Sigmoid colon (tissue), 7 donors: Measurements from ENCODE around the gene BACE2. TPM values are rescaled to one million over a fixed set of nuclear protein-coding genes. Genes with fewer than 3 reads are reported as not detected.

Source experiments
- DNase-seq: peaks from one replicate; pipeline ENCODE4 v3.0.0-alpha.2; 2019
- H3K27ac ChIP-seq, 4 donors: fragments of 200-600 bp; sonication (generic); one replicate each; pipeline ENCODE4 v1.5.1; 2016 to 2019; ENCODE audit warnings: mild to moderate bottlenecking in 1 of 4
- H3K27me3 ChIP-seq, 3 donors: fragments of 200-600 bp; sonication (generic); one replicate each; pipeline ENCODE4 v1.5.1; 2019; ENCODE audit warnings: mild to moderate bottlenecking in 1 of 3
- H3K36me3 ChIP-seq, 4 donors: fragments of 200-600 bp; sonication (generic); one replicate each; pipeline ENCODE4 v1.5.1; 2016 to 2019
- H3K4me1 ChIP-seq, 4 donors: fragments of 200-600 bp; sonication (generic); one replicate each; pipeline ENCODE4 v1.5.1; 2017 to 2019
- H3K4me3 ChIP-seq, 4 donors: fragments of 200-600 bp; sonication (generic); one replicate each; pipeline ENCODE4 v1.5.1; 2017 to 2019; ENCODE audit warnings: mild to moderate bottlenecking in 2 of 4, moderate library complexity in 1 of 4
- H3K9me3 ChIP-seq, 4 donors: fragments of 200-600 bp in 3 of 4; sonication (generic) in 3 of 4; one replicate each; pipeline versions ENCODE4 v1.5.1 to v1.6.1; 2013 to 2019
- EP300 ChIP-seq, 4 donors: sonication (generic); formaldehyde crosslinking; IDR thresholded peaks; one replicate each; pipeline ENCODE4 v1.6.1; 2017; ENCODE audit warnings: antibody characterized with exemption in 4 of 4
- POLR2A ChIP-seq, 2 donors: fragments of 450-650 bp; IDR thresholded peaks; one replicate each; pipeline ENCODE4 v1.6.1; 2016; ENCODE audit warnings: antibody characterized with exemption in 2 of 2, mild to moderate bottlenecking in 2 of 2, moderate library complexity in 2 of 2
- POLR2AphosphoS5 ChIP-seq, 4 donors: sonication (generic); formaldehyde crosslinking; IDR thresholded peaks; one replicate each; pipeline ENCODE4 v1.6.1; 2017; ENCODE audit warnings: antibody characterized with exemption in 4 of 4
- WGBS, 2 donors: extraction: QIAGEN DNeasy Blood & Tissue Kit; methylation state at CpG; one replicate each; pipeline ENCODE4 v1.1.7; 2013; 5-methylcytosine and 5-hydroxymethylcytosine counted together
- intact Hi-C: fragments of 100-400 bp; cut with DNase I; formaldehyde crosslinking; loops from one replicate; pipeline ENCODE4 v1.15.1; 2023
- polyA plus RNA-seq, 3 donors: library from polyadenylated mRNA; stranded (reverse); fragments of 200-250 nt; gene quantifications; one replicate each; pipeline ENCODE4 v1.2.3, GENCODE V29; 2013
- total RNA-seq, 4 donors: library from RNA; depleted of rRNA; stranded (reverse); fragments of >200 nt; gene quantifications; one replicate each; pipeline ENCODE4 v1.1.0, GENCODE V29; 2016
- TF ChIP-seq, protein P1 (sequence below), 4 experiments: fragments of 450-650 bp in 3 of 4; fragments of 200-600 bp in 1 of 4; IDR thresholded peaks; one replicate each; pipeline ENCODE4 v1.5.1; 2016 to 2019; ENCODE audit warnings: antibody characterized with exemption in 4 of 4, mild to moderate bottlenecking in 3 of 4, moderate library complexity in 2 of 4
- donor health status: healthy with polysubstance abuse.
- donor health status: Bipolar disorder and iron deficiency.
- donor health status: healthy.

BACE2 gene
- total RNA-seq (100 to 1,000 TPM in 1 of 4 donors, 10 to 100 TPM in 3; 52.1 to 204 (median 53.1) TPM), polyA plus RNA-seq (10 to 100 TPM; 12.0 to 71.6 (median 13.2) TPM)

DNA sequence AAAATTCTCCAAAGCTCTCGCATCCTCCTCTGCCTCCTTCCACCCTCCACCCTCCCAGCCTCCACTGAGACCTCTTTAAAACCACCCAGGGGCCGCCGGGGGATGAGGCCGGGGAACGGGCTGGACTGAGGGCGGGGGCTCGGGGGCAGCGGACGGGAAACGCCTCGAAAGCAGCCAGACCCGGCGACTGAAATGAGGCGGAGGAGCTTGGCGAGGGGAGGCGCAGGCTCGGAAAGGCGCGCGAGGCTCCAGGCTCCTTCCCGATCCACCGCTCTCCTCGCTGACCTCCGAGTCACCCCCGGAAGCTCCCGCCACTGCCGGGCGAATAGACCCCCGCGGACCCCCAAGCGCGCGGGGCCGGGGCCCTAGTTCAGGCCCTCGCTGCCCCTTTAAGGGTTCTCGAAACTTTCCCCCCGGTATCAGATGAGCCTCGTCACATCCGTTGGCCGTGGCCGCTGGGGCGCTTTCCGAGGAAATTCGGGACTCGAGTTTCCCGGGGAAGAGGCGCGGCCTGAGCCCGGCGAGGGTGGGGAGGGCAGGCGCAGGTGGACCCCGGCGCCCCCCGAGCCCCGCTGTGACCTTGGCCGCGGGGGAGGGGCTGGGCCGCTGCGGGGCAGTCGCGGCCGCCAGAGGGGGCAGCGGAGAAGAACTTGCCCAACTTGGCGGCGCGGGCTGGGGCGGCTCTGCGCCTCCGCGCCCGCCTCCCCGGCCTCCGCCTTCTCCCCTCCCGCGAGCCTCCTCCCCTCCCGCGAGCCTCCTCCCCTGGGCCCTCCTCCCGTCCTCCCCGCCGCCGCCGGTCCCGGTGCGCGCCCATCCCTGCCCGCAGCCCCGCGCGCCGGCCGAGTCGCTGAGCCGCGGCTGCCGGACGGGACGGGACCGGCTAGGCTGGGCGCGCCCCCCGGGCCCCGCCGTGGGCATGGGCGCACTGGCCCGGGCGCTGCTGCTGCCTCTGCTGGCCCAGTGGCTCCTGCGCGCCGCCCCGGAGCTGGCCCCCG lies at the start of gene BACE2:
BACE2 (plus strand) TSS at position 813 of the 995 bp plus-strand sequence; CDS start at position 917, 104 bp downstream.
- peak; percentile 93 for DNase-seq
- Histone ChIP-seq H3K9me3 (no peaks in the 10 kb centered on the region), H3K4me1 (peaks cover 0 to 30% (median 27%) of the 10 kb centered on the region in 4 donors), H3K27ac (peak within 1 kb of the TSS; percentile 93 to 98 (median 95)), H3K36me3 (no peaks in the 10 kb centered on the region), H3K4me3 (peak within 1 kb of the TSS; percentile 64 to 95 (median 84)), H3K27me3 (no peaks in the 10 kb centered on the region)
- intact Hi-C loops: loop anchor here (2.0 to 5.0 kb wide), 3 partner anchors 39 to 1295 kb away; partner anchors contain the start of gene MX1
- TF ChIP-seq EP300 (IDR thresholded peaks at IDR 0.05) (no peak), POLR2AphosphoS5 (IDR thresholded peaks at IDR 0.05) (peak; percentile 12 to 49 (median 34)), POLR2A (IDR thresholded peaks at IDR 0.05) (no peak)
- TF ChIP-seq, protein P1, sequence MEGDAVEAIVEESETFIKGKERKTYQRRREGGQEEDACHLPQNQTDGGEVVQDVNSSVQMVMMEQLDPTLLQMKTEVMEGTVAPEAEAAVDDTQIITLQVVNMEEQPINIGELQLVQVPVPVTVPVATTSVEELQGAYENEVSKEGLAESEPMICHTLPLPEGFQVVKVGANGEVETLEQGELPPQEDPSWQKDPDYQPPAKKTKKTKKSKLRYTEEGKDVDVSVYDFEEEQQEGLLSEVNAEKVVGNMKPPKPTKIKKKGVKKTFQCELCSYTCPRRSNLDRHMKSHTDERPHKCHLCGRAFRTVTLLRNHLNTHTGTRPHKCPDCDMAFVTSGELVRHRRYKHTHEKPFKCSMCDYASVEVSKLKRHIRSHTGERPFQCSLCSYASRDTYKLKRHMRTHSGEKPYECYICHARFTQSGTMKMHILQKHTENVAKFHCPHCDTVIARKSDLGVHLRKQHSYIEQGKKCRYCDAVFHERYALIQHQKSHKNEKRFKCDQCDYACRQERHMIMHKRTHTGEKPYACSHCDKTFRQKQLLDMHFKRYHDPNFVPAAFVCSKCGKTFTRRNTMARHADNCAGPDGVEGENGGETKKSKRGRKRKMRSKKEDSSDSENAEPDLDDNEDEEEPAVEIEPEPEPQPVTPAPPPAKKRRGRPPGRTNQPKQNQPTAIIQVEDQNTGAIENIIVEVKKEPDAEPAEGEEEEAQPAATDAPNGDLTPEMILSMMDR (IDR thresholded peaks at IDR 0.05): peak in 3 of 4 experiments; percentile 31 to 61 (median 41)
- 1% methylated on average over 111 of the region's 111 CpGs for WGBS, 2 donors

DNA sequence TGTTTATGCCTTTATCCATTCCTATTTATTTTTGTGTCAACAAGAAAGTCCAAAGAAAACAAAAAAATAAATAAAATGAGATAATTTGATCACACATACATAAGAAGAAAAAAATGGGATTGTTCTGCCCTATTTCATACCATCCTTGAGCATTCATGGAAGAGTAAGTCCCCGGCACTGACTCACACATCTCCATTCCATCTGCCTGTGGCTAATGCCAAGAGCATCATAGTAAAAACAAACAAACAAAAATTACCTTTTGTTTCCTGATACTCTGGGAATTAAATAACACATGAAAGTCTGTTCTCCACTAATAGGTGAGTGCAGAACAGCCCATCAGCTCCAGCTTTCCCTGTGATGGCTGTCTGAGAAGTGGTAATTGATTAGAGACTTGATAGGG lies 48.1 kb upstream of the BACE2 start:
- Histone ChIP-seq H3K9me3 (no peaks in the 10 kb centered on the region), H3K4me1 (peaks cover 0 to 9% (median 4%) of the 10 kb centered on the region in 4 donors), H3K4me3 (no peak overlapping the region), H3K27ac (no peak overlapping the region), H3K27me3 (peaks cover 0 to 10% (median 0%) of the 10 kb centered on the region in 3 donors), H3K36me3 (no peaks in the 10 kb centered on the region)
- no peak for TF ChIP-seq POLR2AphosphoS5 (IDR thresholded peaks at IDR 0.05)
- intact Hi-C loops: loop anchor here (5.0 kb wide), 2 partner anchors 87 to 342 kb away; no protein-coding TSS in a partner anchor
- 79 to 90% methylated on average over 1 of the region's 1 CpG for WGBS, 2 donors
- DNase-seq: no peak

DNA sequence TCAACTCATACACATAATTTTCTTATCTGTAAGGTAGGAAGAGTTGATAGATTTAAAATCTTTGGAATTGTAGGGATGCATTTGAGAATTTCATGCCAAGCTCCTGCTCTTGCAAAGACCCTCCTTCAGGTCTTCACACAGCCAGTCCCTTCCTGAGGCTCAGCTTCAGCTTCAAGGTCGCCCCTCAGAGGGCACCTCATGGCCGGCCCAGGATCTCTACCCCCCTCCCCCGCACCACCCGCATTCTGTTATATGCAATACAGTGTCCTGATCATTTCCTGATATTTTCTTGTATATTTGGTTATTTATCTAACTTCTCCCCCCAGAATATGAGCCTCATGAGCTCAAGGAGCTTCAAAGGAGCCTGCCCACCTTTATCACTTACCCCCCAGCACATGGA lies 47.0 kb upstream of the BACE2 start:
- intact Hi-C loops: loop anchor here (5.0 kb wide), 2 partner anchors 86 to 341 kb away; no protein-coding TSS in a partner anchor
- Histone ChIP-seq H3K27ac (no peak overlapping the region), H3K9me3 (no peaks in the 10 kb centered on the region), H3K4me1 (peaks cover 0 to 13% (median 7%) of the 10 kb centered on the region in 4 donors), H3K4me3 (no peak overlapping the region), H3K27me3 (peaks cover 0 to 10% (median 0%) of the 10 kb centered on the region in 3 donors), H3K36me3 (no peaks in the 10 kb centered on the region)
- DNase-seq: no peak
- TF ChIP-seq POLR2A (IDR thresholded peaks at IDR 0.05): no peak
- no peak for TF ChIP-seq POLR2AphosphoS5 (IDR thresholded peaks at IDR 0.05)
- no peak for TF ChIP-seq EP300 (IDR thresholded peaks at IDR 0.05)
- TF ChIP-seq, protein P1 (IDR thresholded peaks at IDR 0.05): no peak
- WGBS, 2 donors: 75 to 84% methylated on average over 4 of the region's 4 CpGs

GRCh38 chr21:41121785-41122415 lies 46.1 kb upstream of the BACE2 start:
- Histone ChIP-seq H3K27ac (no peak overlapping the region), H3K9me3 (no peaks in the 10 kb centered on the region), H3K4me1 (peaks cover 0 to 13% (median 7%) of the 10 kb centered on the region in 4 donors), H3K4me3 (no peak overlapping the region), H3K27me3 (peaks cover 0 to 10% (median 0%) of the 10 kb centered on the region in 3 donors), H3K36me3 (no peaks in the 10 kb centered on the region)
- DNase-seq: peak; percentile 88
- TF ChIP-seq, protein P1 (IDR thresholded peaks at IDR 0.05): peak; percentile 67 to 85 (median 76)
- no peak for TF ChIP-seq POLR2AphosphoS5 (IDR thresholded peaks at IDR 0.05)
- no peak for TF ChIP-seq EP300 (IDR thresholded peaks at IDR 0.05)
- no peak for TF ChIP-seq POLR2A (IDR thresholded peaks at IDR 0.05)
- intact Hi-C loops: loop anchor here (5.0 kb wide), 2 partner anchors 85 to 340 kb away; no protein-coding TSS in a partner anchor
- WGBS, 2 donors: 20 to 42% methylated on average over 19 of the region's 19 CpGs
